K562 (cell line): Measurements from ENCODE around the gene CREG1. TPM values are rescaled to one million over a fixed set of nuclear protein-coding genes. Genes with fewer than 3 reads are reported as not detected.

Experiments used
- ARHGAP35 ChIP-seq: fragments of 450-650 bp; IDR thresholded peaks from 2 replicates; pipeline ENCODE4 v1.6.1; 2018; ENCODE audit not compliant: partially characterized antibody
- ATF1 ChIP-seq, 2 experiments: fragments of 450-650 bp in 1 of 2; IDR thresholded peaks; 2 replicates each; pipeline ENCODE4 v1.6.1; 2016; ENCODE audit warnings: missing compliant biosample characterization in 1 of 2, missing genetic modification characterization in 1 of 2
- BRCA1 ChIP-seq, 2 experiments: fragments of 450-650 bp in 1 of 2; sonication (generic) in 1 of 2; formaldehyde crosslinking in 1 of 2; IDR thresholded peaks; 2 replicates each; pipeline versions ENCODE4 v1.5.0 to v1.6.1; 2017 to 2020; ENCODE audit warnings: mild to moderate bottlenecking in 1 of 2, missing genetic modification reagents in 1 of 2
- CHCHD3 ChIP-seq: fragments of 250-450 bp; sonication (Bioruptor Pico); IDR thresholded peaks from 2 replicates; pipeline ENCODE4 v2.1.2; 2022; ENCODE audit warnings: mild to moderate bottlenecking
- DIDO1 ChIP-seq: fragments of 450-650 bp; IDR thresholded peaks from 2 replicates; pipeline ENCODE4 v1.6.1; 2016; ENCODE audit warnings: low read depth, missing biosample characterization, missing genetic modification characterization
- ETV5 ChIP-seq: sonication (generic); formaldehyde crosslinking; IDR thresholded peaks from 2 replicates; pipeline ENCODE4 v1.4.0; 2020; ENCODE audit warnings: low read depth, mild to moderate bottlenecking, missing genetic modification reagents
- FOS ChIP-seq: IDR thresholded peaks from 3 replicates; pipeline ENCODE4 v1.6.1; 2011; ENCODE audit not compliant: insufficient read length; ENCODE audit errors: extremely low read depth
- GATAD2B ChIP-seq: fragments of 450-650 bp; IDR thresholded peaks from 2 replicates; pipeline ENCODE4 v1.6.1; 2017; ENCODE audit warnings: mild to moderate bottlenecking, borderline replicate concordance
- MAFG ChIP-seq: fragments of 450-650 bp; conservative IDR thresholded peaks from 2 replicates; pipeline ENCODE4 v1.6.1; 2016; ENCODE audit warnings: missing genetic modification characterization, missing compliant biosample characterization
- MTA2 ChIP-seq: fragments of 450-650 bp; IDR thresholded peaks from 2 replicates; pipeline ENCODE4 v1.6.1; 2016; ENCODE audit warnings: low read depth
- MYNN ChIP-seq, 2 experiments: sonication (generic); formaldehyde crosslinking in 1 of 2; IDR thresholded peaks; 2 replicates each; pipeline versions ENCODE4 v1.5.0 to v1.6.1; 2016 to 2020; ENCODE audit warnings: antibody characterized with exemption in 1 of 2, missing genetic modification reagents in 1 of 2
- NFYB ChIP-seq: IDR thresholded peaks from 2 replicates; pipeline ENCODE4 v1.6.1; 2011; ENCODE audit warnings: mild to moderate bottlenecking, moderate library complexity; ENCODE audit not compliant: insufficient read length; ENCODE audit errors: extremely low read depth
- PCBP1 ChIP-seq: fragments of 200-400 bp; formaldehyde crosslinking; IDR thresholded peaks from 2 replicates; pipeline ENCODE4 v1.6.1; 2018; ENCODE audit warnings: mild to moderate bottlenecking, low read depth, low read length; ENCODE audit not compliant: poor library complexity, severe bottlenecking
- PHF21A ChIP-seq: fragments of 450-650 bp; IDR thresholded peaks from 2 replicates; pipeline ENCODE4 v1.6.1; 2017; ENCODE audit warnings: low read depth, borderline replicate concordance
- SUPT5H ChIP-seq: fragments of 450-650 bp; IDR thresholded peaks from 2 replicates; pipeline ENCODE4 v1.6.1; 2016
- TEAD1 ChIP-seq, 2 experiments: fragments of 450-650 bp in 1 of 2; sonication (generic) in 1 of 2; formaldehyde crosslinking; IDR thresholded peaks; 2 replicates each; pipeline versions ENCODE4 v1.4.0 to v1.8.0; 2020 to 2022; ENCODE audit warnings: mild to moderate bottlenecking in 2 of 2, missing genetic modification reagents in 1 of 2
- ZNF224 ChIP-seq: sonication (generic); formaldehyde crosslinking; IDR thresholded peaks from 2 replicates; pipeline ENCODE4 v1.8.0; 2022; ENCODE audit warnings: mild to moderate bottlenecking, missing genetic modification reagents
- ZNF24 ChIP-seq: fragments of 450-650 bp; IDR thresholded peaks from 2 replicates; pipeline ENCODE4 v1.6.1; 2016
- polyA plus RNA-seq, 8 experiments: library from polyadenylated mRNA; depleted of rRNA in 4 of 8; stranded (reverse) in 5 of 8; unstranded in 3 of 8; fragments of >200 nt; fragmentation: Nextera tagmentation in 2 of 8; fragmentation: Illumina TruSeq in 1 of 8; extraction: Ambion mirVana in 2 of 8; extraction: Trizol in 1 of 8; gene quantifications; 2 replicates each; pipeline versions ENCODE4 v1.2.1 to v1.2.3, GENCODE V29; 2011 to 2014; ENCODE audit warnings: inconsistent platforms in 1 of 8, missing spikeins in 1 of 8
- total RNA-seq, 7 experiments: library from RNA; depleted of rRNA in 6 of 7; stranded (reverse); fragments of >200 nt in 6 of 7; fragmentation: Illumina TruSeq in 2 of 7; extraction: Trizol in 2 of 7; gene quantifications; 2 replicates each; pipeline versions ENCODE4 v1.2.1 to v1.2.3, GENCODE V29; 2011 to 2021; ENCODE audit warnings: low replicate concordance in 1 of 7
- TF ChIP-seq, protein P1 (sequence below): fragments of 450-650 bp; formaldehyde crosslinking; IDR thresholded peaks from 2 replicates; pipeline ENCODE4 v1.4.0; 2020; ENCODE audit warnings: mild to moderate bottlenecking, moderate library complexity
- TF ChIP-seq, protein P2 (sequence below): fragments of 450-650 bp; formaldehyde crosslinking; conservative IDR thresholded peaks from 2 replicates; pipeline ENCODE4 v1.4.0; 2022; ENCODE audit warnings: mild to moderate bottlenecking, missing genetic modification characterization
- TF ChIP-seq, protein P3 (sequence below): fragments of 450-650 bp; IDR thresholded peaks from 2 replicates; pipeline ENCODE4 v1.6.1; 2014; ENCODE audit warnings: low read depth, mild to moderate bottlenecking, moderate library complexity, borderline replicate concordance
- TF ChIP-seq, protein P4 (sequence below): sonication (generic); IDR thresholded peaks from 2 replicates; pipeline ENCODE4 v1.6.1; 2016
- TF ChIP-seq, protein P5 (sequence below): fragments of 250-450 bp; sonication (Bioruptor Pico); IDR thresholded peaks from 2 replicates; pipeline ENCODE4 v1.6.1; 2021; ENCODE audit warnings: mild to moderate bottlenecking

Gene CREG1
- total and polyA plus RNA-seq, 9 of the 15 experiments (the other 6 are each of a cell fraction or from before 2014, with no cell fraction given): 45.7 to 272 (median 161) TPM

DNA sequence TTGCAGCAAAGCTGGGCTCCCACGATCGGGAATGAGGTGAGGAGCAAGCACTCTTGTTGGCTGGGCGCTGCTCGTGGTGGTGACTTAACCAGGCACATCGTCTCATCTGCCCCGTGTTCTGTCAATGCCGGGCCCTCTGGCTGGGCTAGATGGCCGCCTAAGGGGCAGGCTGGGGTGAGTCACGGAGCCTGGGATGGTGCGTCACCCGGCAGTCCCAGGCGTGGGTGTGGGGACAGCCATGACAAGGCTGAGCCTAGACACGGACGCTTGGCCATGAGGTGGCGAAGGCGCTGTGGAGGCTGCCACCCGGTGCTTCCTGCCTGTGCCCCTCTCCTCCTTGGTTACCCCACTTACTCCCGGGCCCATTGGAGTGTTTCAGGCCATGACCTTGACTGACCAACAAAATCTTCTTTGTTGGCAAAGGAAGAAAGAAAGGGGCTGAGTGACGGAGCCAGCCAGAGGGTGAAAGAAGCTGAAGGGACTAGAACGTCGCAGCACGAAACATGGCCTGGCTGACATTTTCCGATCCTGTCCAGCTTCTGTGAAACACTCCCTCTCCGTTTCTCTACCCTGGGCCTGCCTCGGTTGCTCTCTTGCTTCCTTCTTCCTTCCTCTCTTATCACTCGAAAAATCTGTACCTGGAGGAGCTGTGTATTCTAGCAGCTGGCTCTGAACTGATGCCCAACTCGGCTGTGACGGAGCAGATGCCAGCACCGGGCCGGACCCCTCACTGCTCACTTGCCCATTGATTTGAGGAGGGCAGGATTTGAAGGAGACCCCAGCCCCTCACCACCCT lies 35.8 kb downstream of the CREG1 start (continued):
- TF ChIP-seq, protein P1, sequence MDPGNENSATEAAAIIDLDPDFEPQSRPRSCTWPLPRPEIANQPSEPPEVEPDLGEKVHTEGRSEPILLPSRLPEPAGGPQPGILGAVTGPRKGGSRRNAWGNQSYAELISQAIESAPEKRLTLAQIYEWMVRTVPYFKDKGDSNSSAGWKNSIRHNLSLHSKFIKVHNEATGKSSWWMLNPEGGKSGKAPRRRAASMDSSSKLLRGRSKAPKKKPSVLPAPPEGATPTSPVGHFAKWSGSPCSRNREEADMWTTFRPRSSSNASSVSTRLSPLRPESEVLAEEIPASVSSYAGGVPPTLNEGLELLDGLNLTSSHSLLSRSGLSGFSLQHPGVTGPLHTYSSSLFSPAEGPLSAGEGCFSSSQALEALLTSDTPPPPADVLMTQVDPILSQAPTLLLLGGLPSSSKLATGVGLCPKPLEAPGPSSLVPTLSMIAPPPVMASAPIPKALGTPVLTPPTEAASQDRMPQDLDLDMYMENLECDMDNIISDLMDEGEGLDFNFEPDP (CRISPR knock-in tag): no peak
- no peak for TF ChIP-seq NFYB
- TF ChIP-seq, protein P2, sequence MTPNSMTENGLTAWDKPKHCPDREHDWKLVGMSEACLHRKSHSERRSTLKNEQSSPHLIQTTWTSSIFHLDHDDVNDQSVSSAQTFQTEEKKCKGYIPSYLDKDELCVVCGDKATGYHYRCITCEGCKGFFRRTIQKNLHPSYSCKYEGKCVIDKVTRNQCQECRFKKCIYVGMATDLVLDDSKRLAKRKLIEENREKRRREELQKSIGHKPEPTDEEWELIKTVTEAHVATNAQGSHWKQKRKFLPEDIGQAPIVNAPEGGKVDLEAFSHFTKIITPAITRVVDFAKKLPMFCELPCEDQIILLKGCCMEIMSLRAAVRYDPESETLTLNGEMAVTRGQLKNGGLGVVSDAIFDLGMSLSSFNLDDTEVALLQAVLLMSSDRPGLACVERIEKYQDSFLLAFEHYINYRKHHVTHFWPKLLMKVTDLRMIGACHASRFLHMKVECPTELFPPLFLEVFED: no peak
- TF ChIP-seq SUPT5H: no peak
- TF ChIP-seq DIDO1: no peak
- no peak for TF ChIP-seq ZNF224 (CRISPR knock-in tag)
- no peak for TF ChIP-seq ARHGAP35
- TF ChIP-seq FOS: no peak
- TF ChIP-seq, protein P3, sequence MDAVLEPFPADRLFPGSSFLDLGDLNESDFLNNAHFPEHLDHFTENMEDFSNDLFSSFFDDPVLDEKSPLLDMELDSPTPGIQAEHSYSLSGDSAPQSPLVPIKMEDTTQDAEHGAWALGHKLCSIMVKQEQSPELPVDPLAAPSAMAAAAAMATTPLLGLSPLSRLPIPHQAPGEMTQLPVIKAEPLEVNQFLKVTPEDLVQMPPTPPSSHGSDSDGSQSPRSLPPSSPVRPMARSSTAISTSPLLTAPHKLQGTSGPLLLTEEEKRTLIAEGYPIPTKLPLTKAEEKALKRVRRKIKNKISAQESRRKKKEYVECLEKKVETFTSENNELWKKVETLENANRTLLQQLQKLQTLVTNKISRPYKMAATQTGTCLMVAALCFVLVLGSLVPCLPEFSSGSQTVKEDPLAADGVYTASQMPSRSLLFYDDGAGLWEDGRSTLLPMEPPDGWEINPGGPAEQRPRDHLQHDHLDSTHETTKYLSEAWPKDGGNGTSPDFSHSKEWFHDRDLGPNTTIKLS: no peak
- no peak for TF ChIP-seq PHF21A
- no peak for TF ChIP-seq MTA2
- TF ChIP-seq, protein P4, sequence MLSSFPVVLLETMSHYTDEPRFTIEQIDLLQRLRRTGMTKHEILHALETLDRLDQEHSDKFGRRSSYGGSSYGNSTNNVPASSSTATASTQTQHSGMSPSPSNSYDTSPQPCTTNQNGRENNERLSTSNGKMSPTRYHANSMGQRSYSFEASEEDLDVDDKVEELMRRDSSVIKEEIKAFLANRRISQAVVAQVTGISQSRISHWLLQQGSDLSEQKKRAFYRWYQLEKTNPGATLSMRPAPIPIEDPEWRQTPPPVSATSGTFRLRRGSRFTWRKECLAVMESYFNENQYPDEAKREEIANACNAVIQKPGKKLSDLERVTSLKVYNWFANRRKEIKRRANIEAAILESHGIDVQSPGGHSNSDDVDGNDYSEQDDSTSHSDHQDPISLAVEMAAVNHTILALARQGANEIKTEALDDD: no peak
- TF ChIP-seq TEAD1 (CRISPR knock-in tag; IDR thresholded peaks at IDR 0.05): 0 out of 4 replicates have a peak, but pooled peaks of 1 of the 2 experiments have one; percentile 17
- TF ChIP-seq ETV5 (CRISPR knock-in tag): no peak
- no peak for TF ChIP-seq ATF1 (CRISPR knock-in tag; IDR thresholded peaks at IDR 0.05)
- peak; percentile 77 for TF ChIP-seq ATF1 (tag; IDR thresholded peaks at IDR 0.05)
- TF ChIP-seq MAFG: no peak
- peak; percentile 78; the same call in 1 of the 2 replicates for TF ChIP-seq MYNN (IDR thresholded peaks at IDR 0.05)
- TF ChIP-seq MYNN (CRISPR knock-in tag; IDR thresholded peaks at IDR 0.05): no peak
- TF ChIP-seq, protein P5, sequence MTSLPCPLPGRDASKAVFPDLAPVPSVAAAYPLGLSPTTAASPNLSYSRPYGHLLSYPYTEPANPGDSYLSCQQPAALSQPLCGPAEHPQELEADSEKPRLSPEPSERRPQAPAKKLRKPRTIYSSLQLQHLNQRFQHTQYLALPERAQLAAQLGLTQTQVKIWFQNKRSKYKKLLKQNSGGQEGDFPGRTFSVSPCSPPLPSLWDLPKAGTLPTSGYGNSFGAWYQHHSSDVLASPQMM: no peak
- no peak for TF ChIP-seq PCBP1
- no peak for TF ChIP-seq BRCA1 (IDR thresholded peaks at IDR 0.05)
- TF ChIP-seq BRCA1 (CRISPR knock-in tag; IDR thresholded peaks at IDR 0.05): no peak
- TF ChIP-seq CHCHD3 (CRISPR knock-in tag): no peak
- TF ChIP-seq GATAD2B: no peak
- TF ChIP-seq ZNF24: no peak
